Hepatocyte (in vitro differentiated cells): ENCODE results near the gene COL6A3. TPM values are rescaled to one million over a fixed set of nuclear protein-coding genes. Genes with fewer than 3 reads are reported as not detected.

Experiments
- DNase-seq: peaks from one replicate; pipeline ENCODE4 v3.0.0-alpha.2; 2016; ENCODE audit warnings: low spot score
- H2AFZ ChIP-seq: fragments of 200-600 bp; sonication (generic); 2 replicates; pipeline ENCODE4 v1.6.0; 2016; ENCODE audit warnings: antibody characterized with exemption, mild to moderate bottlenecking
- H3K27ac ChIP-seq: fragments of 200-600 bp; sonication (generic); 2 replicates; pipeline ENCODE4 v1.5.1; 2016; ENCODE audit warnings: mild to moderate bottlenecking
- H3K27me3 ChIP-seq: fragments of 200-600 bp; sonication (generic); 2 replicates; pipeline ENCODE4 v1.6.1; 2016
- H3K36me3 ChIP-seq: fragments of 200-600 bp; sonication (generic); replicated peaks from 2 replicates; pipeline ENCODE4 v1.5.1; 2016; ENCODE audit warnings: low read depth; ENCODE audit not compliant: insufficient read depth
- H3K4me1 ChIP-seq: fragments of 200-600 bp; sonication (generic); 2 replicates; pipeline ENCODE4 v1.5.1; 2016; ENCODE audit warnings: mild to moderate bottlenecking, moderate library complexity; ENCODE audit not compliant: insufficient read depth
- H3K4me2 ChIP-seq: fragments of 200-600 bp; sonication (generic); 2 replicates; pipeline ENCODE4 v1.6.0; 2016
- H3K4me3 ChIP-seq: fragments of 200-600 bp; sonication (generic); 2 replicates; pipeline ENCODE4 v1.5.1; 2016; ENCODE audit warnings: mild to moderate bottlenecking
- H3K79me2 ChIP-seq: fragments of 200-600 bp; sonication (generic); 2 replicates; pipeline ENCODE4 v1.6.0; 2017; ENCODE audit warnings: mild to moderate bottlenecking
- H3K9me2 ChIP-seq: fragments of 200-600 bp; sonication (generic); replicated peaks from 2 replicates; pipeline ENCODE4 v1.6.0; 2017; ENCODE audit warnings: mild to moderate bottlenecking; ENCODE audit not compliant: insufficient read depth
- H3K9me3 ChIP-seq: fragments of 200-600 bp; sonication (generic); 2 replicates; pipeline ENCODE4 v1.5.1; 2016; ENCODE audit warnings: low read depth, mild to moderate bottlenecking
- H4K20me1 ChIP-seq: fragments of 200-600 bp; sonication (generic); 2 replicates; pipeline ENCODE4 v1.6.0; 2016; ENCODE audit warnings: mild to moderate bottlenecking; ENCODE audit not compliant: insufficient read depth, poor library complexity, severe bottlenecking
- EZH2 ChIP-seq: fragments of 200-600 bp; sonication (generic); IDR thresholded peaks from 2 replicates; pipeline ENCODE4 v1.6.1; 2016; ENCODE audit warnings: antibody characterized with exemption, mild to moderate bottlenecking, borderline replicate concordance
- EZH2phosphoT487 ChIP-seq: fragments of 200-600 bp; sonication (generic); IDR thresholded peaks from one replicate; pipeline ENCODE4 v1.6.1; 2018; ENCODE audit warnings: antibody characterized with exemption, mild to moderate bottlenecking, low read depth, moderate library complexity; ENCODE audit not compliant: unreplicated experiment, severe bottlenecking
- WGBS: methylation state at CpG from one replicate; pipeline ENCODE4 v1.1.6; 2016; ENCODE audit warnings: low lambda C conversion rate; ENCODE audit errors: missing lambda C conversion rate; 5-methylcytosine and 5-hydroxymethylcytosine counted together
- polyA plus RNA-seq: library from polyadenylated mRNA; unstranded; fragments of >200 nt; fragmentation: Nextera tagmentation; extraction: Ambion mirVana; gene quantifications from 2 replicates; pipeline ENCODE4 v1.2.1, GENCODE V29; 2016
- total RNA-seq: library from RNA; depleted of rRNA; stranded (reverse); fragments of >200 nt; gene quantifications from 2 replicates; pipeline ENCODE4 v1.2.3, GENCODE V29; 2014
- TF ChIP-seq, protein P1 (sequence below): fragments of 200-600 bp; sonication (generic); IDR thresholded peaks from 2 replicates; pipeline ENCODE4 v1.5.1; 2016; ENCODE audit warnings: antibody characterized with exemption, mild to moderate bottlenecking; ENCODE audit not compliant: poor library complexity

The COL6A3 gene
- total and polyA plus RNA-seq, 2 experiments from 2014 or later = 80.7 to 250 TPM

DNA sequence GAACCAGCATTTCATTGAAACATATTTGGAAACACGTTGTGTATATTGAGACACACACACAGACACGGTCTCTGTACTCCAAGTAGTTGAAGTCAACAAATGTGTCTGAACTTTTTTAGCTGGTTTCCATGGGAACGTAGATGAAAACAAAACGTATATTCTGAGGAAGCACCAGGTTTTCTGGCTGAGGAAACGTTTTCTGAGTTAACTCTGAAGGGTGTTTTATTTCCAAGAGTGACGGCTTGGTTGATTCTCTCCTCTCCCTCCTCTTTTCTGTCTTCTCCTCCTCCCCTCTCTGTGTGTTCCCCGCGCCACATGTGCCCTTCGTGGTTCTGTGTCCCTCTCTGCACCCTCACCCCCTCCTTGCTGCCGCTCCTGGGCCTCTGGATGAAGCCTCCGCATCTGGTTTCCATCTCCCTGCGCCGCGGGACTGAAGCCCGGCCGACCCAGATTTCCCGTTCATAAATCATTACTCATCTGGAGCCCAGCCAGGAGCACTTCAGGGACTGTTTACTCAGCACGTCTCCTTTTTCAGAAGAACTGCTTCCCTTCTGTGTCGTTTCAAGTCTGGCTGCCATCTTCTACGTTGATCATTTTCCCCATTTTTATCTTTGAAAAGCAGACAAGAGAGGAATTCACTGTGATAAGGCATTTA, 122.7 kb downstream of the COL6A3 start:
- H3K4me2 ChIP-seq = peak overlapping the region; percentile 55

DNA sequence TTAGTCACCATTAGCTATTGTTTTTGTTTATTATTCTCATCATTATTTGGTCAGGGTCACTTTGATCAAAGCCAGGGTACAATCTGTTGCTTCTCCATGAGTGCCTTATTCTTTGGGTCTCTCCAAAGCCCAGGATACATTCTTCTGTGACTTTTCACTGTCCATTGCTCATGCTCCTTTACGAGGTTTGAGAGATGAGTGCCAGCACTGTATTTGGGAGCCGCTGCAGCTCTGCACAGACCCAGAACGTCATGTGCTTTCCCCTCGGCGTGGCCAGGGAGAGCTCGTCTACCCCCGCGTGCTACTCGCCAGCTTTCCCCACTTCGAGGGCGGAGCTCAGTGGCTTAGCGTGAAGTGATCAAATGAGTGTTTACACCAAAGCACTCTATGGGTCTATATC, 123.7 kb downstream of the COL6A3 start:
- no peak overlapping the region for H3K4me3 ChIP-seq
- no peaks in the 10 kb centered on the region for H3K27me3 ChIP-seq
- H3K36me3 ChIP-seq = no peaks in the 10 kb centered on the region
- WGBS = 25% methylated on average over 12 of the region's 12 CpGs
- H3K27ac ChIP-seq = peak overlapping the region; percentile 90
- H3K9me3 ChIP-seq = no peaks in the 10 kb centered on the region
- H2AFZ ChIP-seq = no peak overlapping the region
- no peaks in the 10 kb centered on the region for H3K79me2 ChIP-seq
- DNase-seq = peak; percentile 63
- H3K9me2 ChIP-seq = no peaks in the 10 kb centered on the region
- TF ChIP-seq EZH2phosphoT487 (no peak), EZH2 (no peak)
- TF ChIP-seq, protein P1, sequence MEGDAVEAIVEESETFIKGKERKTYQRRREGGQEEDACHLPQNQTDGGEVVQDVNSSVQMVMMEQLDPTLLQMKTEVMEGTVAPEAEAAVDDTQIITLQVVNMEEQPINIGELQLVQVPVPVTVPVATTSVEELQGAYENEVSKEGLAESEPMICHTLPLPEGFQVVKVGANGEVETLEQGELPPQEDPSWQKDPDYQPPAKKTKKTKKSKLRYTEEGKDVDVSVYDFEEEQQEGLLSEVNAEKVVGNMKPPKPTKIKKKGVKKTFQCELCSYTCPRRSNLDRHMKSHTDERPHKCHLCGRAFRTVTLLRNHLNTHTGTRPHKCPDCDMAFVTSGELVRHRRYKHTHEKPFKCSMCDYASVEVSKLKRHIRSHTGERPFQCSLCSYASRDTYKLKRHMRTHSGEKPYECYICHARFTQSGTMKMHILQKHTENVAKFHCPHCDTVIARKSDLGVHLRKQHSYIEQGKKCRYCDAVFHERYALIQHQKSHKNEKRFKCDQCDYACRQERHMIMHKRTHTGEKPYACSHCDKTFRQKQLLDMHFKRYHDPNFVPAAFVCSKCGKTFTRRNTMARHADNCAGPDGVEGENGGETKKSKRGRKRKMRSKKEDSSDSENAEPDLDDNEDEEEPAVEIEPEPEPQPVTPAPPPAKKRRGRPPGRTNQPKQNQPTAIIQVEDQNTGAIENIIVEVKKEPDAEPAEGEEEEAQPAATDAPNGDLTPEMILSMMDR = no peak
- peak overlapping the region; percentile 27 for H3K4me2 ChIP-seq
- no peaks in the 10 kb centered on the region for H4K20me1 ChIP-seq
- peaks cover 28% of the 10 kb centered on the region for H3K4me1 ChIP-seq

More for the DNA sequence above, 122.7 kb downstream of the COL6A3 start:
- H3K9me2 ChIP-seq = no peaks in the 10 kb centered on the region
- no peaks in the 10 kb centered on the region for H4K20me1 ChIP-seq
- H3K4me3 ChIP-seq = no peak overlapping the region
- H3K36me3 ChIP-seq = no peaks in the 10 kb centered on the region
- DNase-seq = peak; percentile 96
- no peak overlapping the region for H2AFZ ChIP-seq
- H3K9me3 ChIP-seq = no peaks in the 10 kb centered on the region
- WGBS = 16% methylated on average over 19 of the region's 20 CpGs
- no peaks in the 10 kb centered on the region for H3K79me2 ChIP-seq
- no peaks in the 10 kb centered on the region for H3K27me3 ChIP-seq
- H3K4me1 ChIP-seq = peaks cover 28% of the 10 kb centered on the region
- H3K27ac ChIP-seq = peak overlapping the region; percentile 90
- TF ChIP-seq EZH2 = no peak
- TF ChIP-seq EZH2phosphoT487 = no peak
- TF ChIP-seq, protein P1 = no peak

DNA sequence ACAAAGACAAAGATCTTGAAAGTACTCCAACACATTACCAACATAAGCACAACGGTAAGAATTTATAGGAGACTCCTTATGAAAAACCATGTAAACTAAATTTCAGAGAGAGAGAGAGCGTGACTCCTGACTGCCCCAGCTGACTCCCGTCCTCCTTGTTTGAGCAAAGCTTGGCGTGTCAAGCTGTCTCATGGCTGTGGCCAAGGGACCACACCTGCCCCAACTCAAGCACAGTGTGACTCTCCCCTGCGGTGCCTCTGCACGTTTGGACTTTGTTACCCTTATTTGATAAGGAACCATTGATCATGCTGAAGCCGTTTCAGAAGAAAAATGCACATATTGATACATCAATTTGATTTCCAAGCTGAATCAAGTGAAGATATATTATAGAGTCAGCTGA, 124.8 kb downstream of the COL6A3 start:
- no peaks in the 10 kb centered on the region for H3K36me3 ChIP-seq
- 49% methylated on average over 7 of the region's 7 CpGs for WGBS
- H3K27ac ChIP-seq = peak overlapping the region; percentile 90
- peaks cover 28% of the 10 kb centered on the region for H3K4me1 ChIP-seq
- no peak for DNase-seq
- H3K27me3 ChIP-seq = no peaks in the 10 kb centered on the region
- H3K4me3 ChIP-seq = no peak overlapping the region
- no peaks in the 10 kb centered on the region for H3K9me3 ChIP-seq
- H3K4me2 ChIP-seq = no peak overlapping the region
- H2AFZ ChIP-seq = no peak overlapping the region
- H3K9me2 ChIP-seq = no peaks in the 10 kb centered on the region
- H3K79me2 ChIP-seq = no peaks in the 10 kb centered on the region
- no peaks in the 10 kb centered on the region for H4K20me1 ChIP-seq
- TF ChIP-seq, protein P1 = no peak
- TF ChIP-seq EZH2 (no peak), EZH2phosphoT487 (no peak)
